ENCODE measurements around the gene DMTF1. TPM values are rescaled to one million over a fixed set of nuclear protein-coding genes. Genes with fewer than 3 reads are reported as not detected.
"Not testable (repeated sequence)": the region's sequence is repeated elsewhere in the genome, so short reads cannot be mapped to it uniquely, and the experiment has no call there.

Gene DMTF1
- total RNA-seq, 1 donor from 2014 or later: 149 TPM

DNA sequence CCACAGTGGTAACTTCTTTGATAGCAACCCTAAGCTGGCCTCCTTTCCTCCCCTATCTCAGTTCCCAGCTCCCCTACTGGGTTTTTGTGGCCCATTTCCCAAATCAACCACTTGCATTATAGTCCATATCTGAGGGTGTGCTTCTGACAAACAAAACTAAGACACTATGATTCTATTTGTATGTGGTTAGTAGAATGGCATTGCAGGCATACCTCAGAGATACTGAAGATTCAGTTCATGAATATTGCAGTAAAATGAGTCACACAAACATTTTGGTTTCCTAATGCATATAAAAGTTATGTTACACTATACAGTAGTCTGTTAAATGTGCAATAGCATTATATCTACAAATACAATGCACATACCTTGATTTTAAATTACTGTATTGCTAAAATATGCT is 82.7 kb downstream of the DMTF1 start:
- Mint-ChIP-seq H3K4me3 (no peak overlapping the region), H3K4me1 (no peaks in the 10 kb centered on the region), H3K27me3 (ENCODE audit: low read depth) (peaks cover 11% of the 10 kb centered on the region), H3K27ac (no peak overlapping the region), H3K36me3 (no peaks in the 10 kb centered on the region), H3K9me3 (no peaks in the 10 kb centered on the region)
- TF ChIP-seq, protein P1, sequence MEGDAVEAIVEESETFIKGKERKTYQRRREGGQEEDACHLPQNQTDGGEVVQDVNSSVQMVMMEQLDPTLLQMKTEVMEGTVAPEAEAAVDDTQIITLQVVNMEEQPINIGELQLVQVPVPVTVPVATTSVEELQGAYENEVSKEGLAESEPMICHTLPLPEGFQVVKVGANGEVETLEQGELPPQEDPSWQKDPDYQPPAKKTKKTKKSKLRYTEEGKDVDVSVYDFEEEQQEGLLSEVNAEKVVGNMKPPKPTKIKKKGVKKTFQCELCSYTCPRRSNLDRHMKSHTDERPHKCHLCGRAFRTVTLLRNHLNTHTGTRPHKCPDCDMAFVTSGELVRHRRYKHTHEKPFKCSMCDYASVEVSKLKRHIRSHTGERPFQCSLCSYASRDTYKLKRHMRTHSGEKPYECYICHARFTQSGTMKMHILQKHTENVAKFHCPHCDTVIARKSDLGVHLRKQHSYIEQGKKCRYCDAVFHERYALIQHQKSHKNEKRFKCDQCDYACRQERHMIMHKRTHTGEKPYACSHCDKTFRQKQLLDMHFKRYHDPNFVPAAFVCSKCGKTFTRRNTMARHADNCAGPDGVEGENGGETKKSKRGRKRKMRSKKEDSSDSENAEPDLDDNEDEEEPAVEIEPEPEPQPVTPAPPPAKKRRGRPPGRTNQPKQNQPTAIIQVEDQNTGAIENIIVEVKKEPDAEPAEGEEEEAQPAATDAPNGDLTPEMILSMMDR (IDR thresholded peaks at IDR 0.05; ENCODE audit: unreplicated experiment): no peak
- DNase-seq (ENCODE audit: low spot score in 2 of 2, unreplicated experiment in 2 of 2): no peak

DNA sequence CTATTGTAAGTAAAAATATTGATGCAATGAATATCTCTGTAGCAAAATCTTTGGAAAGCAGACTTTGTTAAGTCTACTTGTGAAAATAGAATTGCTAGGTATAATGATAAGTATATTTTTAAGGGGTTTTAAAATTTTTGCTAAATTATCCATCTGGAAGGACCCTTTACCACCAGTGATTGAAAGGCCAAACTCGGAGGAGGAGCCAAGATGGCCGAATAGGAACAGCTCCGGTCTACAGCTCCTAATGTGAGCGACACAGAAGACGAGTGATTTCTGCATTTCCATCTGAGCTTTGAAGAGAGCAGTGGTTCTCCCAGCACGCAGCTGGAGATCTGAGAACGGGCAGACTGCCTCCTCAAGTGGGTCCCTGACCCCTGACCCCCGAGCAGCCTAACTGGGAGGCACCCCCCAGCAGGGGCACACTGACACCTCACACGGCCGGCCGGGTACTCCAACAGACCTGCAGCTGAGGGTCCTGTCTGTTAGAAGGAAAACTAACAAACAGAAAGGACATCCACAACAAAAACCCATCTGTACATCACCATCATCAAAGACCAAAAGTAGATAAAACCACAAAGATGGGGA is 86.3 kb downstream of the DMTF1 start:
- H3K4me3 Mint-ChIP-seq; H3K9me3 Mint-ChIP-seq; H3K4me1 Mint-ChIP-seq; H3K36me3 Mint-ChIP-seq; DNase-seq (ENCODE audit: low spot score in 2 of 2, unreplicated experiment in 2 of 2); H3K27ac Mint-ChIP-seq; H3K27me3 Mint-ChIP-seq (ENCODE audit: low read depth): not testable (repeated sequence)

DNA sequence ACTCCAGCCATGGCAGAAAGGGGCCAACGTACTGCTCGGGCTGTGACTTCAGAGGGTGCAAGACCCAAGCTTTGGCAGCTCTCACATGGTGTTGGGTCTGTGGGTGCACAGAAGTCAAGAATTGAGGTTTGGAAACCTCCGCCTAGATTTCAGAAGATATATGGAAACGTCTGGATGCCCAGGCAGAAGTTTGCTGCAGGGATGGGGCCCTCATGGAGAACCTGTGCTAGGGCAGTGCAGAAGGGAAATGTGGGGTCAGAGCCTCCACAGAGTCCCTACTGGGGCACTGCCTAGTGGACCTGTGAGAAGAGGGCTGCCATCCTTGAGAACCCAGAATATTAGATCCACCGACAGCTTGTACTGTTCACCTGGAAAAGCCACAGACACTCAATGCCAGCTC is 93.4 kb downstream of the DMTF1 start:
- H3K4me3 Mint-ChIP-seq; H3K36me3 Mint-ChIP-seq; DNase-seq (ENCODE audit: low spot score in 2 of 2, unreplicated experiment in 2 of 2); H3K4me1 Mint-ChIP-seq; H3K27ac Mint-ChIP-seq: not testable (repeated sequence)
- Mint-ChIP-seq H3K27me3 (ENCODE audit: low read depth) (peaks cover 19% of the 10 kb centered on the region), H3K9me3 (peaks cover 19% of the 10 kb centered on the region)

Other genes with a start within 250 kb of the DMTF1 start
- 46.3 to 55.2 TPM (median 54.2 TPM) in 3 replicates for gene ELAPOR2, start 92.8 kb upstream of the DMTF1 start, total RNA-seq
- 19.6 to 22.5 TPM (median 21.9 TPM) in 3 replicates for gene TMEM243, start 67.3 kb downstream of the DMTF1 start, total RNA-seq
- gene CROT, start 193.2 kb downstream of the DMTF1 start, total RNA-seq: 20.5 to 20.7 TPM (median 20.6 TPM) in 3 replicates